NAMALWA (cell line): Measurements from ENCODE around the gene DPCD.
"Not testable (repeated sequence)": the region's sequence is repeated elsewhere in the genome, so short reads cannot be mapped to it uniquely, and the experiment has no call there.

Experiments
- DNase-seq: peaks from one replicate; pipeline ENCODE4 v3.0.0-alpha.2; 2015; ENCODE audit warnings: low spot score

Gene DPCD

GRCh38 chr10:101619983-101620382 lies 31.9 kb downstream of the DPCD start:
- no peak for DNase-seq

- no peak for DNase-seq
Measured at GRCh38 chr10:101623528-101623927, 35.4 kb downstream of the DPCD start.

GRCh38 chr10:101624526-101625102 lies 36.5 kb downstream of the DPCD start:
- DNase-seq = no peak

GRCh38 chr10:101625821-101626412 lies 37.8 kb downstream of the DPCD start:
- DNase-seq = no peak

- DNase-seq = no peak
Measured at GRCh38 chr10:101629837-101630632, 41.9 kb downstream of the DPCD start.

- no peak for DNase-seq
Measured at GRCh38 chr10:101630633-101630920, 42.5 kb downstream of the DPCD start.

- no peak for DNase-seq
Measured at GRCh38 chr10:101631821-101632475, 43.8 kb downstream of the DPCD start.

GRCh38 chr10:101633510-101633909 lies 45.4 kb downstream of the DPCD start:
- not testable (repeated sequence) for DNase-seq

- DNase-seq = no peak
Measured at GRCh38 chr10:101639141-101639900, 51.2 kb downstream of the DPCD start.

- no peak for DNase-seq
Measured at GRCh38 chr10:101643546-101643945, 55.4 kb downstream of the DPCD start.

GRCh38 chr10:101644002-101644401 lies 55.9 kb downstream of the DPCD start:
- no peak for DNase-seq

- DNase-seq = no peak
Measured at GRCh38 chr10:101645659-101646058, 57.5 kb downstream of the DPCD start.

GRCh38 chr10:101646364-101646763 lies 58.2 kb downstream of the DPCD start:
- no peak for DNase-seq

GRCh38 chr10:101647255-101647654 lies 59.1 kb downstream of the DPCD start:
- DNase-seq = no peak

- no peak for DNase-seq
Measured at GRCh38 chr10:101649525-101650085, 61.5 kb downstream of the DPCD start.

GRCh38 chr10:101650863-101651262 lies 62.7 kb downstream of the DPCD start:
- DNase-seq = no peak

GRCh38 chr10:101651336-101651735 lies 63.2 kb downstream of the DPCD start:
- DNase-seq = no peak

GRCh38 chr10:101653536-101653935 lies 65.4 kb downstream of the DPCD start:
- DNase-seq = no peak

GRCh38 chr10:101655570-101655969 lies 67.4 kb downstream of the DPCD start:
- DNase-seq = no peak

- DNase-seq = no peak
Measured at GRCh38 chr10:101656890-101657289, 68.8 kb downstream of the DPCD start.

- no peak for DNase-seq
Measured at GRCh38 chr10:101658975-101659374, 70.9 kb downstream of the DPCD start.
